ENCODE results near the gene DOCK7.

DNA sequence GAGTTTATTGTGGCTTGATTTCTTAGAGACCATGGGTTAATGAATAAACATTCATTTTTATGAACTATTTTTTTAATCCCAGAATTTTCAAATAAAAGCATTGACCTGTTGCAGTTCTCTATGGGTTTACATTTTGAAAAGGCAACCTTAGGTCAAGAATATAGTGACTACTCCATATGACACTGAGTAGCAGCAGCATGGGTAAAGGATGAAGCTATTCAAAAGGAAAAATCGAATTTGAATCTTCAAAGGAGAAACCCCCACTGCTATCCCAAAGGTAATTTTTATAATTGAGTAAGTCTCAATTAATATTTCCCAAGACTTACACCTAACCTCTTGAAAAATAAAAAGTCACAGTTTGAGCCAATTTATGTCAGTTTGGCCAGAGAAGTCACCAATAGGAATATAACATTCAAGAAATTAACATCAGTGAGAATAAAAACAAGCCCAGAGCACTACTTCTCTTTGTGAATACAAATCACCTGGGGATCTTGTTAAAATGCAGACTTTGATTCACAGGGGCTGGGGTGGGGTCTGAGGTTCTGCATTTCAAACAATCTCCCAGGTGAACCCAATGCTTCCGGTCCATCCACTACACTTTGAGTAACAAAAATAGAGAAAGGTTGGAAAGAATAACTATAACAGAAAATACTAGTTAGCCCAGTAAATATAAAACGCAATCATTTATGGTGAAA is 211.5 kb downstream of the DOCK7 start:
- TF ChIP-seq, protein P1, sequence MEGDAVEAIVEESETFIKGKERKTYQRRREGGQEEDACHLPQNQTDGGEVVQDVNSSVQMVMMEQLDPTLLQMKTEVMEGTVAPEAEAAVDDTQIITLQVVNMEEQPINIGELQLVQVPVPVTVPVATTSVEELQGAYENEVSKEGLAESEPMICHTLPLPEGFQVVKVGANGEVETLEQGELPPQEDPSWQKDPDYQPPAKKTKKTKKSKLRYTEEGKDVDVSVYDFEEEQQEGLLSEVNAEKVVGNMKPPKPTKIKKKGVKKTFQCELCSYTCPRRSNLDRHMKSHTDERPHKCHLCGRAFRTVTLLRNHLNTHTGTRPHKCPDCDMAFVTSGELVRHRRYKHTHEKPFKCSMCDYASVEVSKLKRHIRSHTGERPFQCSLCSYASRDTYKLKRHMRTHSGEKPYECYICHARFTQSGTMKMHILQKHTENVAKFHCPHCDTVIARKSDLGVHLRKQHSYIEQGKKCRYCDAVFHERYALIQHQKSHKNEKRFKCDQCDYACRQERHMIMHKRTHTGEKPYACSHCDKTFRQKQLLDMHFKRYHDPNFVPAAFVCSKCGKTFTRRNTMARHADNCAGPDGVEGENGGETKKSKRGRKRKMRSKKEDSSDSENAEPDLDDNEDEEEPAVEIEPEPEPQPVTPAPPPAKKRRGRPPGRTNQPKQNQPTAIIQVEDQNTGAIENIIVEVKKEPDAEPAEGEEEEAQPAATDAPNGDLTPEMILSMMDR (IDR thresholded peaks at IDR 0.05; ENCODE audit: low read depth, low read length, poor library complexity, severe bottlenecking): no peak
- no peak for TF ChIP-seq EZH2phosphoT487 (IDR thresholded peaks at IDR 0.05; ENCODE audit: borderline replicate concordance, low read length)

All from DOHH2 (cell line).